GM19193 (cell line): Measurements from ENCODE around the gene GPRIN2.

ENCODE experiments used
- POLR2A ChIP-seq: IDR thresholded peaks from 4 replicates; pipeline ENCODE4 v1.6.1; 2011; ENCODE audit not compliant: insufficient read depth, insufficient read length; ENCODE audit errors: extremely low read depth

The GPRIN2 gene

GRCh38 chr10:46543466-46544377, 12.7 kb downstream of the GPRIN2 start:
- TF ChIP-seq POLR2A: no peak

GRCh38 chr10:46542567-46543465, 13.6 kb downstream of the GPRIN2 start:
- no peak for TF ChIP-seq POLR2A

GRCh38 chr10:46541735-46542566, 14.5 kb downstream of the GPRIN2 start:
- no peak for TF ChIP-seq POLR2A

GRCh38 chr10:46541017-46541661, 15.3 kb downstream of the GPRIN2 start:
- no peak for TF ChIP-seq POLR2A

GRCh38 chr10:46540412-46541016, 15.9 kb downstream of the GPRIN2 start:
- TF ChIP-seq POLR2A: no peak

GRCh38 chr10:46539596-46540411, 16.7 kb downstream of the GPRIN2 start:
- TF ChIP-seq POLR2A: no peak

GRCh38 chr10:46538717-46539426, 17.6 kb downstream of the GPRIN2 start:
- TF ChIP-seq POLR2A: no peak

GRCh38 chr10:46538155-46538554, 18.3 kb downstream of the GPRIN2 start:
- TF ChIP-seq POLR2A: no peak

- no peak for TF ChIP-seq POLR2A
Observed at GRCh38 chr10:46537309-46537708, 19.1 kb downstream of the GPRIN2 start.

- TF ChIP-seq POLR2A: no peak
Observed at GRCh38 chr10:46536781-46537180, 19.7 kb downstream of the GPRIN2 start.

- no peak for TF ChIP-seq POLR2A
Observed at GRCh38 chr10:46536171-46536570, 20.3 kb downstream of the GPRIN2 start.

GRCh38 chr10:46534828-46535524, 21.5 kb downstream of the GPRIN2 start:
- TF ChIP-seq POLR2A: no peak
